ENCODE measurements around the gene MMP11. TPM values are rescaled to one million over a fixed set of nuclear protein-coding genes. Genes with fewer than 3 reads are reported as not detected.
"Not testable (repeated sequence)": the region's sequence is repeated elsewhere in the genome, so short reads cannot be mapped to it uniquely, and the experiment has no call there.

Gene MMP11
- total and polyA plus RNA-seq, 2 experiments from 2014 or later = 5.3 to 17.4 TPM

GRCh38 chr22:23772649-23773473, at the start of gene MMP11 (continued):
- TF ChIP-seq CTCF (conservative IDR thresholded peaks at IDR 0.05; ENCODE audit: low read depth in 2 of 2) = no peak

- not testable (repeated sequence) for H3K27me3 ChIP-seq (ENCODE audit: insufficient read depth); H2AFZ ChIP-seq; H3K4me3 ChIP-seq; H3K36me3 Mint-ChIP-seq (ENCODE audit: low read depth); H3F3A ChIP-seq (replicated peaks; ENCODE audit: low read depth); H3K79me2 ChIP-seq (replicated peaks; ENCODE audit: insufficient read depth); H3K9me2 ChIP-seq (ENCODE audit: insufficient read depth); DNase-seq (ENCODE audit: low spot score); H3K27ac ChIP-seq (ENCODE audit: low read depth); H3K27me3 Mint-ChIP-seq (ENCODE audit: insufficient read depth, low read depth, poor library complexity); H3K4me2 ChIP-seq; H4K20me1 ChIP-seq (replicated peaks; ENCODE audit: insufficient read depth); ATAC-seq; H3K4me1 Mint-ChIP-seq; H3K27ac Mint-ChIP-seq; H3K36me3 ChIP-seq (ENCODE audit: insufficient read depth); H3K4me1 ChIP-seq (ENCODE audit: insufficient read depth); H3K4me3 Mint-ChIP-seq; H3K9me3 Mint-ChIP-seq
Observed at GRCh38 chr22:23728108-23728507, 44.5 kb upstream of the MMP11 start.

- no peaks in the 10 kb centered on the region for H3K27me3 ChIP-seq (ENCODE audit: insufficient read depth)
- Mint-ChIP-seq H3K36me3 (ENCODE audit: low read depth) (no peaks in the 10 kb centered on the region; the same call in 2 of the 3 replicates), H3K27me3 (ENCODE audit: insufficient read depth, low read depth, poor library complexity) (peaks cover 3% of the 10 kb centered on the region), H3K4me1 (peaks cover 4% of the 10 kb centered on the region), H3K27ac (no peak overlapping the region), H3K9me3 (no peaks in the 10 kb centered on the region; the same call in 2 of the 3 replicates), H3K4me3 (no peak overlapping the region)
- no peaks in the 10 kb centered on the region for H3K36me3 ChIP-seq (ENCODE audit: insufficient read depth)
- H3F3A ChIP-seq (replicated peaks; ENCODE audit: low read depth) = no peaks in the 10 kb centered on the region
- H3K27ac ChIP-seq (ENCODE audit: low read depth) = no peak overlapping the region
- H3K4me3 ChIP-seq = no peak overlapping the region
- no peak overlapping the region for H2AFZ ChIP-seq
- DNase-seq (ENCODE audit: low spot score) (no peak), ATAC-seq (no peak)
- no peaks in the 10 kb centered on the region for H3K4me1 ChIP-seq (ENCODE audit: insufficient read depth)
- H4K20me1 ChIP-seq (replicated peaks; ENCODE audit: insufficient read depth) = no peaks in the 10 kb centered on the region
- no peak overlapping the region for H3K4me2 ChIP-seq
- no peaks in the 10 kb centered on the region for H3K9me2 ChIP-seq (ENCODE audit: insufficient read depth)
- no peaks in the 10 kb centered on the region for H3K79me2 ChIP-seq (replicated peaks; ENCODE audit: insufficient read depth)
- TF ChIP-seq ZNF331 (CRISPR knock-in tag; IDR thresholded peaks at IDR 0.05; ENCODE audit: low read depth) (no peak), ZNF462 (CRISPR knock-in tag; IDR thresholded peaks at IDR 0.05) (no peak), STAT1 (IDR thresholded peaks at IDR 0.05; ENCODE audit: unreplicated experiment) (no peak), CTCF (conservative IDR thresholded peaks at IDR 0.05; ENCODE audit: low read depth in 2 of 2) (no peak), POLR2AphosphoS5 (IDR thresholded peaks at IDR 0.05; ENCODE audit: low read depth) (no peak), EZH2phosphoT487 (IDR thresholded peaks at IDR 0.05; ENCODE audit: unreplicated experiment) (no peak), CREB1 (CRISPR knock-in tag; IDR thresholded peaks at IDR 0.05; ENCODE audit: low read depth) (no peak)
Observed at GRCh38 chr22:23737696-23738095, 35.0 kb upstream of the MMP11 start.
